ENCODE data around the gene USE1. TPM values are rescaled to one million over a fixed set of nuclear protein-coding genes. Genes with fewer than 3 reads are reported as not detected.

USE1 gene
- total RNA-seq, 1 donor from 2014 or later: 19.8 TPM

GRCh38 chr19:17195106-17195505 lies 20.1 kb upstream of the USE1 start:
- H3K27ac Mint-ChIP-seq (ENCODE audit: unreplicated experiment): no peak overlapping the region
- H3K4me3 Mint-ChIP-seq (ENCODE audit: unreplicated experiment): no peak overlapping the region
- H3K27me3 ChIP-seq (ENCODE audit: insufficient read depth, low read length): no peaks in the 10 kb centered on the region
- no peaks in the 10 kb centered on the region for H3K79me2 ChIP-seq (ENCODE audit: insufficient read depth, low read length)
- peaks cover 26% of the 10 kb centered on the region for H3K36me3 Mint-ChIP-seq (ENCODE audit: low read depth, unreplicated experiment)
- H3K4me2 ChIP-seq (ENCODE audit: low read length): no peak overlapping the region
- no peaks in the 10 kb centered on the region for H3K27me3 Mint-ChIP-seq (ENCODE audit: low read depth, unreplicated experiment)
- peaks cover 2% of the 10 kb centered on the region for H3K9me3 Mint-ChIP-seq (ENCODE audit: unreplicated experiment)
- DNase-seq (ENCODE audit: low read depth) (no peak), FAIRE-seq (no peak)
- H3K4me3 ChIP-seq (ENCODE audit: insufficient read depth, low read depth, low read length): no peak overlapping the region
- H3K9ac ChIP-seq (ENCODE audit: low read length): no peak overlapping the region
- H3K27ac ChIP-seq (ENCODE audit: low read depth, low read length): no peak overlapping the region
- H2AFZ ChIP-seq (ENCODE audit: low read depth, low read length): no peak overlapping the region
- H4K20me1 ChIP-seq (ENCODE audit: insufficient read depth, low read length): peaks cover 4% of the 10 kb centered on the region
- no peaks in the 10 kb centered on the region for H3K9me3 ChIP-seq (ENCODE audit: insufficient read depth, low read depth, low read length)
- no peaks in the 10 kb centered on the region for H3K4me1 Mint-ChIP-seq (ENCODE audit: low read depth, unreplicated experiment)
- H3K4me1 ChIP-seq (ENCODE audit: insufficient read depth, low read length): no peaks in the 10 kb centered on the region
- H3K36me3 ChIP-seq (ENCODE audit: insufficient read depth, low read length): peaks cover 24% of the 10 kb centered on the region
- TF ChIP-seq EZH2 (IDR thresholded peaks at IDR 0.05; ENCODE audit: insufficient read depth, low read length) (no peak), CTCF (IDR thresholded peaks at IDR 0.05; ENCODE audit: insufficient read depth, low read depth, low read length) (no peak)

- no peak overlapping the region for H3K4me3 Mint-ChIP-seq (ENCODE audit: unreplicated experiment)
- DNase-seq (ENCODE audit: low read depth) (no peak), FAIRE-seq (no peak)
- Histone ChIP-seq H3K4me3 (ENCODE audit: insufficient read depth, low read depth, low read length) (no peak overlapping the region), H3K27me3 (ENCODE audit: insufficient read depth, low read length) (no peaks in the 10 kb centered on the region), H3K4me1 (ENCODE audit: insufficient read depth, low read length) (no peaks in the 10 kb centered on the region), H2AFZ (ENCODE audit: low read depth, low read length) (no peak overlapping the region), H3K4me2 (ENCODE audit: low read length) (no peak overlapping the region), H3K9ac (ENCODE audit: low read length) (no peak overlapping the region), H3K9me3 (ENCODE audit: insufficient read depth, low read depth, low read length) (no peaks in the 10 kb centered on the region), H3K79me2 (ENCODE audit: insufficient read depth, low read length) (no peaks in the 10 kb centered on the region), H4K20me1 (ENCODE audit: insufficient read depth, low read length) (peaks cover 4% of the 10 kb centered on the region), H3K27ac (ENCODE audit: low read depth, low read length) (no peak overlapping the region), H3K36me3 (ENCODE audit: insufficient read depth, low read length) (peaks cover 22% of the 10 kb centered on the region)
- TF ChIP-seq EZH2 (IDR thresholded peaks at IDR 0.05; ENCODE audit: insufficient read depth, low read length) (no peak), CTCF (IDR thresholded peaks at IDR 0.05; ENCODE audit: insufficient read depth, low read depth, low read length) (no peak)
- H3K36me3 Mint-ChIP-seq (ENCODE audit: low read depth, unreplicated experiment): peaks cover 33% of the 10 kb centered on the region
- H3K27ac Mint-ChIP-seq (ENCODE audit: unreplicated experiment): no peak overlapping the region
- no peaks in the 10 kb centered on the region for H3K4me1 Mint-ChIP-seq (ENCODE audit: low read depth, unreplicated experiment)
- peaks cover 2% of the 10 kb centered on the region for H3K9me3 Mint-ChIP-seq (ENCODE audit: unreplicated experiment)
- no peaks in the 10 kb centered on the region for H3K27me3 Mint-ChIP-seq (ENCODE audit: low read depth, unreplicated experiment)
These were observed 18.5 kb upstream of the USE1 start for GRCh38 chr19:17196610-17197009.

GRCh38 chr19:17197666-17198065 lies 17.5 kb upstream of the USE1 start:
- DNase-seq (ENCODE audit: low read depth): no peak

More at GRCh38 chr19:17197666-17198065, 17.5 kb upstream of the USE1 start:
- Histone ChIP-seq H3K4me2 (ENCODE audit: low read length) (no peak overlapping the region), H3K27ac (ENCODE audit: low read depth, low read length) (no peak overlapping the region), H3K4me1 (ENCODE audit: insufficient read depth, low read length) (no peaks in the 10 kb centered on the region), H3K9ac (ENCODE audit: low read length) (no peak overlapping the region), H4K20me1 (ENCODE audit: insufficient read depth, low read length) (peaks cover 11% of the 10 kb centered on the region), H3K36me3 (ENCODE audit: insufficient read depth, low read length) (peaks cover 28% of the 10 kb centered on the region), H2AFZ (ENCODE audit: low read depth, low read length) (no peak overlapping the region), H3K27me3 (ENCODE audit: insufficient read depth, low read length) (no peaks in the 10 kb centered on the region), H3K79me2 (ENCODE audit: insufficient read depth, low read length) (no peaks in the 10 kb centered on the region), H3K4me3 (ENCODE audit: insufficient read depth, low read depth, low read length) (no peak overlapping the region), H3K9me3 (ENCODE audit: insufficient read depth, low read depth, low read length) (no peaks in the 10 kb centered on the region)
- Mint-ChIP-seq H3K36me3 (ENCODE audit: low read depth, unreplicated experiment) (peaks cover 41% of the 10 kb centered on the region), H3K27ac (ENCODE audit: unreplicated experiment) (no peak overlapping the region), H3K4me1 (ENCODE audit: low read depth, unreplicated experiment) (no peaks in the 10 kb centered on the region), H3K9me3 (ENCODE audit: unreplicated experiment) (peaks cover 2% of the 10 kb centered on the region), H3K27me3 (ENCODE audit: low read depth, unreplicated experiment) (no peaks in the 10 kb centered on the region), H3K4me3 (ENCODE audit: unreplicated experiment) (no peak overlapping the region)
- TF ChIP-seq CTCF (IDR thresholded peaks at IDR 0.05; ENCODE audit: insufficient read depth, low read depth, low read length) (no peak), EZH2 (IDR thresholded peaks at IDR 0.05; ENCODE audit: insufficient read depth, low read length) (no peak)
- no peak for FAIRE-seq
